ENCODE results near the gene CDK3.
A peak's percentile ranks its signal among the peaks of the same experiment; 100 is the strongest.

DNA sequence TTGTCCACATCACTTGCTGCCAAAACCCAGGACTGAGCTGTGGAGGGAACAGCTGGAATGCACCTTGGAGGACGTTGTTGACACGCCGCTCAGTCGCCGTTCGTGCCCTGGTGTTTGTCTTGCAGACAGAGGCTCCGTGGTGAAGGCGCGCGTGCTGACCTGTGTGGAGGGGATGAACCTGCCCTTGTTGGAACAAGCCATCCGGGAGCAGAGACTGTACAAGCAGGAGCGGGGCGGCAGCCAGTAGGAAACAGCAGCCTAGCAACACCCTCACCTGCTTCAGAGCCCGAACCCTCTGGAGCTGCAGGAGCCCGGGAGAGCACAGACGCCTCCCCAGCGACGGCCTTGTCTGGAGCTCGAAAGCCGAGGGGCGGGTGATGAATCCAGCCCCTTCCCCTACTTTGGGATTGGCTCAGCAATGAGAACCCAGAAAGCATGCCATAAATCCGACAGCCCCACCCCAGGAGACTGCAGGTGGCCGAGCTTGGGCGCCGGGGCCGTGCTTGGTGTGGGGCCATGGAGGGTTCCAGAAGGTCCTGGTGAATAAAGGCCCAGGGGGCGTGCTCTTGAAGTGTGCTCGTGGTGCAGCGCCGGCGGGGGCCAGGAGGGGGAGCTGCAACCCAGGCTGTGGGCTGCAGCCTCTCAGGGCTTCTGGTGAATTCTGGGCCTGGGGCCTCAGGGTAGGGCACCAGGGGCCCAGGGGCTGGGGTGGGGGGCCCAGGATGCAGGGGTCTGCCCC lies 470 bp upstream of the CDK3 start:
- no peak for TF ChIP-seq EZH2 (IDR thresholded peaks at IDR 0.05; ENCODE audit: borderline replicate concordance, low read length)
- TF ChIP-seq CTCF (IDR thresholded peaks at IDR 0.05; ENCODE audit: low read length): peak; percentile 84
